NCI-H1694 (cell line): ENCODE results near the gene GAMT.

Experiments used
- DNase-seq: peaks from one replicate; lab custom pipeline; 2025; lab: John Stamatoyannopoulos, UW

The GAMT gene

GRCh38 chr19:1364070-1364704 is 37.2 kb downstream of the GAMT start:
- DNase-seq, result no peak

GRCh38 chr19:1363599-1363998 is 37.7 kb downstream of the GAMT start:
- no peak for DNase-seq

- no peak for DNase-seq
Measured at GRCh38 chr19:1362387-1363257, 38.7 kb downstream of the GAMT start.

GRCh38 chr19:1361601-1362386 is 39.5 kb downstream of the GAMT start:
- no peak for DNase-seq

- DNase-seq, result no peak
Measured at GRCh38 chr19:1360818-1361461, 40.4 kb downstream of the GAMT start.

- no peak for DNase-seq
Measured at GRCh38 chr19:1360126-1360817, 41.1 kb downstream of the GAMT start.

- DNase-seq, result no peak
Measured at GRCh38 chr19:1357531-1358109, 43.7 kb downstream of the GAMT start.

GRCh38 chr19:1356508-1356865 is 44.9 kb downstream of the GAMT start:
- DNase-seq, result no peak

- DNase-seq, result no peak
Measured at GRCh38 chr19:1355568-1356507, 45.5 kb downstream of the GAMT start.

GRCh38 chr19:1354970-1355567 is 46.3 kb downstream of the GAMT start:
- no peak for DNase-seq

- DNase-seq, result no peak
Measured at GRCh38 chr19:1353144-1353543, 48.2 kb downstream of the GAMT start.

GRCh38 chr19:1351381-1351851 is 49.9 kb downstream of the GAMT start:
- DNase-seq, result no peak

GRCh38 chr19:1350867-1351266 is 50.5 kb downstream of the GAMT start:
- no peak for DNase-seq

GRCh38 chr19:1349211-1349610 is 52.1 kb downstream of the GAMT start:
- no peak for DNase-seq
